HG03064 (cell line): ENCODE measurements around the gene LCP2.
A peak's percentile ranks its signal among the peaks of the same experiment; 100 is the strongest.

Experiments used
- ATAC-seq: cut with Tn5 transposase; IDR thresholded peaks from one replicate; pipeline ENCODE4 v1.9.1; 2021; ENCODE audit warnings: low read depth; ENCODE audit not compliant: unreplicated experiment

Gene LCP2

DNA sequence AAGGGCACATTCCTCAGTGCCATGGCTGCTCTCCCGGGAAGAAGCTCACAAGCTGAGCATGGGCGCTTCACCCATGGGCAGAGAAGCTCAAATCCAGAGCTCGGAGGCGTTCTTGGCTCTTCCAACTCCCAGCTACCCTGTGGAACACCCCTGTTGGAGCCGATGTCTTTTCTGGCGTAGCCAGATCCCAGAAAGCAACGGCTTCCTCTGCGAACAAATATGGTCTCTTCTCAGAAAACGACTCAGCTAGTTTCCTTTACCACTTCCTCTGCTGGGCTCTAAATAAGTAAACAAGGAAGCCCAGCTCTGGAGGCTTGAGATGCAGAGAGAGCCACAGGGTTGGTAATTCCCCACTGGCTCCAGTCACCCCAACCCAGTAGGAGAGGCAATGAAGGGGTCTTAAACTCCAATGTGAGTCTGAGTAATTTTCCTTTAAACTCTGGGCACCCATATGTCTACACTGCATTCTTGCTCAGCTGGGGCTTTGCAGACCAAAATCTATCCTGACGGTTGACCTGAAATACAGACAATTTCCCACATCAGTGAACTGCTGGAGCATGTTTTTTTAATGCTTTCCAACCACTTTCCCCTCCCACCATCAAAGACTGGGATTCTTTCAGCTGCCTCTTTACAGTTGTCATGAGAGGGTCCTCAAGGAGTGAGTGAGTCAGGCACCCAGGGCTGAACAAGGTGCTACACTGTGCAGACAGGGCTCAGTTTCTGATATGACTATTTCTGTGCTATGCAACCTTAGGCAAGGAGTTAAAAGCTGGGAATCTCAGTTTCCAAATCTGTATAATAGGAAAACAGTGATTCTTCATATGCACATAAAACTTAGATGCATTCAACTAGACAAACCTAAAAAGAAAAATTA lies at the start of gene LCP2:
TSS of gene LCP2 (minus strand) at position 189 of the 874 bp plus-strand sequence. CDS start at position 23, 166 bp downstream.
- peak; percentile 37 for ATAC-seq

DNA sequence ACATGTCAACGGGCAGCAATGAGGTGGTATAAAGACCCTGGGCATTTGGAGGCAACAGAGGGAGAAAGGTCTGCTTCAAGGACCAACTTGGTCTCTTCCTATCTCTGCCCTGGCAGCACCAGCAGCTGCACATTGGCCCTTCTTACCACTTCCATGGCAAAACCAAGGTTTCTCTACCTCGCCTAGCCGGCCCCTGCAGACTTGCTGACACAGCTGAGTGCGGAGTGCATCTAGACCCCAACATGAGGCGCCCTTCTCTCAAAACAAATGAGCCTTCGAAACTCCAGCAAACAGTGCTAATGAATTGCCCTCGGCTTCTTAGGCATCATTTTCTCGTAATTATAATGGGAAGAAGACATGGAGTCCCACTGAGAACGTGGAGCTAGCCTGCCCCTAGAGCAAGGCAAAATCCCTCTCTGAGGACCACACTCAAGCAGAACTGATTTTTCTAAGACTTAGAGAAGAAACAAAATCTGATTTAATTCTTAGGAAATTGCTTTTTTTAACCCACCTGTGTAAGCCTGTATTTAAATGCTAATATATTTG lies 49.5 kb upstream of the LCP2 start:
- ATAC-seq: no peak

DNA sequence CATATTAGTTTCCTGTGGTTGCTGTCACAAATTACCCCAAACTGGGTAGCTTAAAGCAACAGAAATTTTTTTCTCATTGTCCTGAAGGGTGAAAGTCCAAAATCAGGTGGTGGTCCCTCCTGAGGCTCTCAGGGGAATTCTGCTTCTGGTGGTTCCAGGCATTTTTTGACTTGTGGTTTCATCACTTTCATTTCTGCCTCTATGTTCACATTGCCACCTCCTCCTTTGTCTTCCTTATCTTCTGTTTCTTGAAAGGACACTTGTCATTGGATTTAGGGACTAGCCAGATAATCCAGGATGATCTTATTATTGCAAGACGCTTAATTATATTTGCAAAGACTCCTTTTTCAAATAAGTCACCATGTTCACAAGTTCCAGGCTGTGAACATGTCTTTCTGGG lies 48.4 kb upstream of the LCP2 start:
- ATAC-seq: no peak

DNA sequence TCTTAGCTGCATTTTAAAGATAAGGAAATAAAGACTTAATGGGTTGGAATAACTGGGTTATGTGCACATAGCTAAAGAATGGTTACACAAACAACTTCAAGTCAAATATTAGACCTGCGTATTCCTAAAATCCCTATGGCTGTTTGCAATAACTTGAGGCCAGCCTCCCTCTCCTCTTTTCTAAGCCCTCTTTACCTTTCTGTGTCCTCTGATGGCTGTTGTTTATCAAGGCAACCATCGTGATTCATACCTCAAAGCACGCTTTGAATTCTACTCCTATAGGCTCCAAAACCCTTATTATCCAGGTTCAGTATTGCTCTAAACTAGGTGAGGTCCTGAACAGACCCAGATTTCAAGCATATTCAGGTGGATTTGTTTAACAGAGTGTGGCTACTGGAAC lies 45.6 kb upstream of the LCP2 start:
- ATAC-seq: no peak

DNA sequence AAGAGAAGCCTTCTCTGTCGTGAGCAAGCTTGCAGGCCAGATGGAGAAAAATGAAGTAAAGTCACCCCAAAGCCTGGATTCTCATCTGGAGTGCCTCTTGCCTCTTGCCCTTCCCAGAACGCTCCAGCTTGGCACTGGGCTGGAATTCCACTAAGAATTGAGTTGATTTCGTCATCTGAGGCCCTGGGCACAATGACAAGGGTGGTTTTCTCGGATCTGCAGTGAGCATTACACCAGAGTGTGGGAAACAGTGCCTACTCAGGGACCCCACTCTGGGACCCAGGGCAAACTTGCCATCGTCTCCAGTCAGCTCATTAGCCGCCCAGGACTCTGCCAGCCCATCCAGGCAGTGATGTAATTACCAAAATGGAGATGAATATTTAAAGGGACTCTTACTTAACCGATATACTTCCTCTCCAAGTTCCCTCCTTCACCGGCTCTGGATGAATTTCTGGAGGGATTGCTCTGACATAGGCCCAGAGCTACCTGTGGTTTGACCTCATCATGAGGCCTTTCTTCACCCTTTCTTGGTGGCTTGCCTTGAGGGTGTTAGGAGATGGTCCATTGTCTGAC lies 44.7 kb upstream of the LCP2 start:
- ATAC-seq: no peak

DNA sequence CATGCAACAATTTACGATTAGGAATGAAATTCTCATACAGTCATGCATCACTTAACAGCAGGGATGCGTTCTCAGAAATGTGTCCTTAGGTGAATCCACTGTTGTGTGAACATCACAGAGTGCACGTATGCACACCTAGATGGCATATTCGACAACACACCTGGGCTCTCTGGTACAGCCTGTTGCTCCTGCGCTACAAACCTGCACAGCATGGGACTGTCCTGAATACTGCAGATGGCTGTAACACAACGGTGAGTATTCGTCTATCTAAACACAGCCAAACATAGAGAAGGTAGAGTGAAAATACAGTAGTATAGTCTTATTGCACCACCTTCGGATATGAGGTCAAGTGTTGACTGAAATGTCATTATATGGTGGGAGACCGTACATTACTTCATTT lies 44.0 kb upstream of the LCP2 start:
- ATAC-seq: no peak

DNA sequence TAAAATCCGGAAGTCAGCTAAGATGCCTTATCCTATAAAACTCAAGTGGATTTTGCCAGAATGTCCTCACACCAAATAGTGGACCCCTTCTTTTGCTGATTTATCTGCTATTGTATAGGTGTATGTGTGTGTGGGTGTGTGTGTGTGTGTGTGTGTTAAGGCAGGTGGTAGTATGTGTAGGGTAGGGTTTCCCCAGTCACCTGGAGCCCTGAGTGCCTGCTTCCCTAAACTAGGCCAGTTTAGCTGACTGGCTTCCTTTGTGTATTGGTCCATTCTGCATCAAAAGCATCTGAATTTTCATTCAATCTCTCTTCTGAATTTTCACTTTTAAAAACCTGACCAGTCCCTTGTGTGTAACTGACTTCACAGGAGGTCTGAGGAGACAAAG lies 42.2 kb upstream of the LCP2 start:
- no peak for ATAC-seq

DNA sequence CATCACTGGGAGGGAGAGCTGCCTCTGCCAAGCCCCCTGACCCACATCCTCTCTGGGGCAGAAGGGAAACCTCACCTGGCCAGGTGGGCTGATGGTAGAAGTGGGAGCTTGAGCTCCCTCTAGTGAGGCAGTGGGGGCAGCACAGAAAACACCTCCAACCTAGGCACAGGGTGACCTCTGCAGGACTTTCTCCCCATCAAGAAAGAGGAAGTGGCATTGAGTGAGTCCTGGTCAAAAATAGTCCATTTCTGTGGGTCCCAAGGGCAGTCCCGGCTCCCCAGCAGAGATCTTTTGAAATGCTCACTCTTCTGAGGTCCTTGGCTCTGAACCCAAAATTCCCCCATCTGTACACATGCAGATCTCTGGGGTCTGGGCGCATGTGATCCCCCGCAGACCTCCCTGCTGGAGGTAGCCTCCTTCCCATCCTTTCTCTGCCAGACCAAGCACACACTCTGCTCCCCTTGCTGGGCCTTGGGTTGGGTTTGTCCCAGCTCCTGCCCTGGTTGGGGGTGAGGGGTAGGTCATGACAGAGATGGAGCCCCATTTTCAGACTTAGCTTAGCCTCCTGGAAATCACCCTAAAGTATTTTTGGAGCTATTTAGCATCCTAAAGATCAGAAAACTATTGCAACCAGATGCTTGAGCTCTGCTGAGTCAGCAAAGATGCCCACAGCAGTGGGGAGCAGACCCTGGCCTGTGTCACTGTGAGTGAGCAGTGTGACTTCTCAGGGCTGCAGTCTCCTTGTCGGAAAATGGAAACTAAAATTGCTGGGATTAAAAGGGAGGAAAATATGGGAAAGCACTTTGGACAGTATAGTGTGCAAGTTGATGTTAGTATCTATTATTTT lies 41.6 kb upstream of the LCP2 start:
- peak; percentile 85 for ATAC-seq

DNA sequence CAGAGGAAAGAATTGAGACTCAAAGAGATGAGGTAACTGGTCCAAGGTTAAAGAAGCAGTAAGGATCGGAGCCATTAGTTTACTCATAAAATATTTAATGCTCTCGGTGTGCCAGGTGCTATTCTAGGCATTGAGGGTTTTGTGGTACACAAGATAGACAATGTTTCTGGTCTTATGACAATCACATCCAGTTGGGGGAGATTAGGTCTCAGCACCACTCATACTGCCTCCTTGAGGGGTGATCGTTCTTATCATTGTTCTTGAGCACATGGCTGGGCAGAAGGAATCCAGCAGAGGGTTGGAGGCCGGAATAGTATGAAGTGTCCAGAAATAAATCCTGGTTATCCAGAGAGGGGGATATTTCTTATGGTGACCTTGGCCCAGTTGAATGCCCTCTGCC lies 40.7 kb upstream of the LCP2 start:
- ATAC-seq: no peak

DNA sequence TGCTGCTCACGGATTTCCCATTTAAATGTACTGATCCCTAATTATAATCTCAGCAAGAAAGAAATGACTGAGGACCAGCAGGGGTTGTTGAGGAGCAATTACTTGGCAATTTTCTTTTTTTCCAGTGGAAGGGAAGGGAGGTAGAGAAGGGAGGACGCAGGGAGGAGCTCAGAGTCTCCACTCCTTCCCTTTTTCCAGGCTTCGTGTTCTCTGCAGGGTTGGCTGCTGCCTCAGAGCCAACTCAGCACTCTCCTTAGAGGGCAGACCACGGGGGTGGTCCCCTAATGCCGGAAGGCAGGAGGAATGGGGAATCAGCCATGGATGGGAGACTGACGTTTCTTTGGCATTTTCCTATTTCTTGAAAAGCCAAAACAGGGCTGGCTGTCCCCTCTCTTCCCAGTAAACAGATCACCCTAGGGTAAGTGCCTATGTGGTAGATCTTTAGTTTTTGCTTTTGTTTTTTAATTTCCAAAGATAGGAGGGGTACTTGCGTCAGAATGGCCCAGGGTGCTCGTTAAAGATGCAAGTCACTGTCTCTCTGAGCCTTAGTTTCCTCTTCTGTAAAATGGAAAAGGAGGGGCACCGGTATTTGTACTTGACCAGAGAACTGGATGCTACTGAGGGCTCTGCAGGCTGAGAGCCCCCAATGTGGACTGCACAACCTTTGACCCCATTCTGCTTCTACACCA lies 39.6 kb upstream of the LCP2 start:
- no peak for ATAC-seq

DNA sequence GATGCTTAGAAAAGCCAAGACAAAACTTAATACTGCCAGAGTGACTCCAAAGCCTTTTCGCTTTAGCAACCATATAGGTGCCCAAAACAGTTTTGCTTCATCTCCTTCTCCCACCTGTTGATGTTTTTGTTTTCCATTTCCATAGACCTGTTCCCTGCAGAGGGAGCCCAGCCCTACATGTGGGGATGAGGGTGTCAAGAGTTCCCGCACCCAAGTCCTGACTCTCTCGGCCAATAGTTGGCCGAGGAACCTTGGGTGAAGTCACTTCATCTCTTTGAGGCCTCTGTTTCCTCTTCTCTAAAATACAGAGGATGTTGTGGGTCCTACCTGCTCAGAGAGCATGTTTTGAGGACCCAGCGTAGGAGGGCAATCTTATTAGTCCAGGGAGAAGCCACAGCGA lies 38.5 kb upstream of the LCP2 start:
- no peak for ATAC-seq

DNA sequence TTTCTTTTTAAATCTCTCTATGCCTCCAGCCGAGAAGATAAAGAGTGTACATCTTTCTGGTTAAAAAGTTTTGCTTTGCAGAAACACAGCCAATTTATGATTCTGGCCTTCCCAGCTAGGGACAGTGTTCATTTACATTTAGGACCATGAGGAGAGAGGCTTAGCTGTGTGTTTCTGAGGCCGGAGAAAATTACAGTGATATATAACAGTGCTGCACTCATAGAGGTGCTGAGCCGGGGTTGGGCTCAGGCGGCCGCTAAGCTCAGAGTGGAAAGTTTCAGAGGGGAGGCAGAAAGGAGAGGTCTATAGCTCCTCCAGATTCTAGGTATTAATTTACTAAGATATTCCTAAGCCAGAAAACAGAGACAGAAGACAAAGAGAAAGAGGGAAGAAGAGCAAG lies 37.0 kb upstream of the LCP2 start:
- no peak for ATAC-seq

DNA sequence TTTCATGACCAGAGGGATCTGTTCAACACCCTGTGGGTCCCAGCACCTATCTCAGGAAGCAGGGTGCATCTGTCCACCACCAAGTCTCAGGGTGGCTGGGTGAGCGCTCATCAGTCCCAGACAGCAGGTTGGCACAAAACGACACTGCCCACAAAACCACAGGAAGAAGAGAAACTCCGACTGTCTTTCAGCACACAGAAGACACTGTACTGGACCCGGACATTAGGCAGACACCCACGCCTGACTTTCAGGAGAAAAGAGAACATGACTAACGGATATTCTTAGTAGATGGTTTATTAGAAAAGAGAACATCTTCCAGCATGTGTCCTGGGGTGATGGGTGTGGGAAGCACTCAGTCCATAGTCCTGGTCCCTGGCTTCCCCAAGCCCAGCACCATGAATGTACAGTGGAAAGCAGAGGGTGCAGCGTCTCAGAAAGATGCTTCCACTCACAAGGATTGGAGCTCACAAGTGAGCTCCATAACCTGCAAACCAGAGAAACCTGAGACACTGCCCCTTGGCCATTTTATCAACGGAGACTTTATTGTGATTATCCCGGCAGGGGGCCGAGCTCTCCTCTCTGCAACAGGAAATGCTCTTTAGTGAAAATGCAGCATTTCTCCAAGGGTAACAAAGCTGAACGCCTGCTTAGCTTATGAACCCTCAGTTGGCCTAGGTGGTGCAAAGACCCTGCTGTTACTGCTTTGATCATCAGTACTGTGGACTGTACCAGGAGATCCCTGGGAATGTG lies 35.8 kb upstream of the LCP2 start:
- peak; percentile 49 for ATAC-seq

DNA sequence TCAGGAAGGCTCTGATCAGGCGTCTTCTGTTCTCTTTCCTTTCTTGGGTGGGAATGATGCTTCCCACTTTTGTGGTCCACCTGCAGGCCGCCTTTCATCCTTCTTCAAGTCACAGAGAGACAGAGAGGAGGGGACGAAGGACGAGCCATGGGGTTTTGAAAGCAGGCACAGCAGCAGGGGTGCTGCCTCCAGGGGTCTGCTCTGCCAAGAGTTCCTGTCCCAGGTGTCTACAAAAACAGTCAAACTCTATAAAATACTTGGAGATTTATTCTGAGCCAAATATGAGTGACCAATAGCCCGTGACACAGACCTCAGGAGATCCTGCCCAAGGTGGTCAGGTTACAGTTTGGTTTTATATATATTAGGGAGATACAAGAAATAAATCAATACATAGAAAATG lies 34.5 kb upstream of the LCP2 start:
- no peak for ATAC-seq

DNA sequence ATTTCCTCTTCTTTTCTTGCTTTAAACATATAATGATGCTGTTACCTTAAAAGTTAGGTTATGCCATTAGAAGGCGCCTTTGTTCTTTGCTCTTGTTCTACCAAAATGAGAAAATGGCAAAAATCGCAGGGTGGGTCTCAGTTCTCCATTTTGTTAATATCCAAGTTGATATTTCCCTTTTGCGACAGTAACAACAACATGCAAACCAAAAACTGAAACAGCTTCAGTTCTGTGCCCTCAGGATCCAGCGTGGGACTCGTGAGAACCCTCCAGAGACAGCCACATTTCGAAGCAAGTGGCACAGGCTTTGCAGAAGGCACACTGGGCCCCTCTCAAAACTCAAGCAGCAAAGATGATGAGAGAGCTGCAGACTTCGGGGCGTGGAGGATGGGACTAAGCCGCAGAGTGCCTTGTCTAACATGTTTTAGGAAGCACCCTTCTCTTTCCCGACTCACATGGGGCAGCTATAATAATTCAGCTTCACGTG lies 33.0 kb upstream of the LCP2 start:
- ATAC-seq: no peak

DNA sequence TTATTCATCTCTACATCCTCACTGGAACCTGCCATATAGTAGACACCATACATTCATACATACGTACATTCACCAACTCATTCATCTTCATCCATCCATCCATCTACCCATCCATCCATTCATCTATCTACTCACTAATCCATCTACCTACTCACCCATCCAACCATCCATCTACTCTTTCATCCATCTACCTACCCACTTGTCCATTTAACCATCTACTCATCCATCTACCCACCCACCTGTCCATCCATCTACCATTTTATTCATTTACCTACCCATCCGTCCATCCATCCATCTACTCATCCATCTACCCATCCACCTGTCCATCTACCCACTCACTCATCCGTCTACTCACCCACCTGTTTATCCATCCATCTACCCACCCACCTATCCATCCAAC lies 31.9 kb upstream of the LCP2 start:
- no peak for ATAC-seq

DNA sequence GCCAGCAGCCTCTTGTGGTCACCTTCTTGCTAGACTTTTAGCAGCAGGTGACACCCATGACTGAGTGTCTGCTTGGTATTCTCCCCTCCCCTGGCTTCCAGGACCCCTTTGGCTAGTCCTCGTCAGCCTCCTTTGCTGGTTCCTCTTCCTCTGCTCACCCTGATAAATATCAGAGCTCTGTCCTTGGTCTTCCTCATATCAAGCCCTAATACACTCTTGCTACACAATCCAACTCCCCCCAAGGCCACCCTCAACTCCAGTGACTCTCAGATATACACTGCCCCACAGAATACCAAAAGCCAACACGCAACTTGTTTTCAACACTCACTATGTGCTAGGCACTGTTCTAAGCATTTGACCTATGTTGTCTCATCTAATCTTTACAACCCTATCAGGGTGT lies 30.3 kb upstream of the LCP2 start:
- ATAC-seq: no peak

DNA sequence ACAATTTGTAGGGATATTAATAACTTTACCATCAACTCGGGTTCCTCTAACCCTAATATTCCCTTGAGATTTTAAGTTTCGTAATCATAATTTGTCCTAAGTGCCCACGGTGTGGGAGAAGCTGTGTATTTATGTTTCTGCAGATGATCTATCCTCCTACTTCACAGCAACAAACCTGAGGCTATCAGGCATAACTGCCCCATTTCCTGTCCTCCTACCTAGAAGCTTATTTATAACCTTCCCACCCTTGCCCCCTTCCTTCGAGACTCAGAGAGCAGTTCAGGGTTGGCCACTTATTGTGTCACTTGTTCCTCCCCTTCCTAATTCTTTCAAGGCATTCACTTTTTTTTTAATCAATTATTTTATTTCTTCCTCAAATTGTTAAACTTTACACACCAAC lies 29.6 kb upstream of the LCP2 start:
- ATAC-seq: peak; percentile 35

DNA sequence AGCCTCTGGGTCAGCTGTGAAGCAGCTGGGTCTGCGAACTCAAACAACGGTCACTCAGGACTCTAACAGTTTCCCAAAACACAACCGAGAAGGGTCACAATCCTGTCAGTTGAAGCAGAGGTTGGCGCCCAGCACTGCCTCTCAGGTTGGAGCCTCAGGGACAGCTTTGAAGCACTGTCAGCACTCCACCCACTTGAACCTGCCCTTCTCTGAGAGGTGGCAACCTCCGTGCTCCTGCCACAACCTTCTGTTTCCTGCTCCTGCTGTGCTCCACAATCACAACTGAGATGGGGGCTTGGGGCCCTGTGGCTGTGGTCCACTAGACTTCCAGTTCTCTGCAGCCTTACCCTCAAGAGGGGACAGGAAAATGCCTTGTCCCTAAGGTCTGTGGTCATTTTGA lies 21.7 kb upstream of the LCP2 start:
- no peak for ATAC-seq

DNA sequence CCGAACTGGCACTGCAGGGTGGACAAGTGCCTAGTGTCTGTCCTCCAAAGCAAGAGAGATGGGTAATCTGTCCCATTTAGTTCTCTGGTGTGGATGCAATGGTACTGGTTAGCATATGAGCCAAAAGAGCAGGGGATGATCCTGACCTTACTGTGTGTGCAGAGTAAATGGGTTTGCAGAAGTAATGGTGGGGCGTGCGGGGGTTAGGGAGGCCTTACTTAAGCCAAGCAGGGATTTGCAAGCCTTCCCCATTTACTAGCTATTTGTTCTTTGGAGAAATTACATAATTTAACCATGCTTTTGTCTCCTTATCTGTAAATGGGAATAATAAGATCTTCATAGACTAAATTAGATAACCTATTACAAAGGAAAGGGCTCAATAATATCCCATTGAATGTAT lies 19.9 kb upstream of the LCP2 start:
- ATAC-seq: no peak
